IMR-90 (cell line): Measurements from ENCODE around the gene DDHD1.

Experiments
- BHLHE40 ChIP-seq: fragments of 150-350 bp; IDR thresholded peaks from 2 replicates; pipeline ENCODE4 v1.6.1; 2016; ENCODE audit warnings: mild to moderate bottlenecking, low read depth, low read length
- CEBPB ChIP-seq: IDR thresholded peaks from 2 replicates; pipeline ENCODE4 v1.6.1; 2012; ENCODE audit warnings: low read depth, low read length, improper control_type of control experiment
- CHD1 ChIP-seq: IDR thresholded peaks from 2 replicates; pipeline ENCODE4 v1.6.1; 2012; ENCODE audit warnings: low read depth, low read length, improper control_type of control experiment
- CTCF ChIP-seq: conservative IDR thresholded peaks from 2 replicates; pipeline ENCODE4 v1.5.1; 2012; ENCODE audit warnings: mild to moderate bottlenecking, low read depth, low read length, improper control_type of control experiment
- ELK1 ChIP-seq: fragments of 150-350 bp; IDR thresholded peaks from 2 replicates; pipeline ENCODE4 v1.6.1; 2016; ENCODE audit warnings: low read depth, mild to moderate bottlenecking, low read length, moderate library complexity, borderline replicate concordance
- FOS ChIP-seq: fragments of 150-350 bp; IDR thresholded peaks from 2 replicates; pipeline ENCODE4 v1.6.1; 2016; ENCODE audit warnings: low read depth, low read length
- MAFK ChIP-seq: IDR thresholded peaks from 2 replicates; pipeline ENCODE4 v1.6.1; 2012; ENCODE audit warnings: low read depth, low read length, improper control_type of control experiment
- MAZ ChIP-seq: IDR thresholded peaks from 2 replicates; pipeline ENCODE4 v1.6.1; 2012; ENCODE audit warnings: low read depth, mild to moderate bottlenecking, low read length, improper control_type of control experiment, moderate library complexity, borderline replicate concordance
- NFE2L2 ChIP-seq: fragments of 150-350 bp; IDR thresholded peaks from 2 replicates; pipeline ENCODE4 v1.6.1; 2016; ENCODE audit warnings: low read depth, mild to moderate bottlenecking, low read length
- POLR2A ChIP-seq: IDR thresholded peaks from 2 replicates; pipeline ENCODE4 v1.6.1; 2012; ENCODE audit warnings: mild to moderate bottlenecking, low read depth, low read length
- RAD21 ChIP-seq: IDR thresholded peaks from 2 replicates; pipeline ENCODE4 v1.6.1; 2012; ENCODE audit warnings: low read length, improper control_type of control experiment
- RCOR1 ChIP-seq: IDR thresholded peaks from 2 replicates; pipeline ENCODE4 v1.6.1; 2012; ENCODE audit warnings: mild to moderate bottlenecking, low read length, improper control_type of control experiment; ENCODE audit not compliant: insufficient replicate concordance
- RFX5 ChIP-seq: IDR thresholded peaks from 2 replicates; pipeline ENCODE4 v1.8.0; 2012; ENCODE audit warnings: low read depth, mild to moderate bottlenecking, low read length, moderate library complexity
- USF2 ChIP-seq: fragments of 150-350 bp; IDR thresholded peaks from 2 replicates; pipeline ENCODE4 v1.6.1; 2017; ENCODE audit warnings: mild to moderate bottlenecking, antibody characterized with exemption, low read length, low read depth

GRCh38 chr14:53034688-53035230 is 118.4 kb downstream of the DDHD1 start:
- no peak for TF ChIP-seq RCOR1
- TF ChIP-seq CTCF: no peak
- TF ChIP-seq NFE2L2: no peak
- TF ChIP-seq POLR2A: no peak
- no peak for TF ChIP-seq FOS
- TF ChIP-seq MAFK: no peak
- TF ChIP-seq MAZ: no peak
- no peak for TF ChIP-seq CEBPB
- no peak for TF ChIP-seq BHLHE40
- TF ChIP-seq ELK1: no peak
- TF ChIP-seq CHD1: no peak
- no peak for TF ChIP-seq RFX5
- TF ChIP-seq USF2: no peak
- TF ChIP-seq RAD21: no peak
